HG03108 (cell line): ENCODE data around the gene STPG3.
"Not testable (repeated sequence)": the region's sequence is repeated elsewhere in the genome, so short reads cannot be mapped to it uniquely, and the experiment has no call there.

Source experiments
- ATAC-seq: cut with Tn5 transposase; IDR thresholded peaks from one replicate; pipeline ENCODE4 v1.9.1; 2021; ENCODE audit warnings: moderate library complexity; ENCODE audit not compliant: unreplicated experiment

STPG3 gene

DNA sequence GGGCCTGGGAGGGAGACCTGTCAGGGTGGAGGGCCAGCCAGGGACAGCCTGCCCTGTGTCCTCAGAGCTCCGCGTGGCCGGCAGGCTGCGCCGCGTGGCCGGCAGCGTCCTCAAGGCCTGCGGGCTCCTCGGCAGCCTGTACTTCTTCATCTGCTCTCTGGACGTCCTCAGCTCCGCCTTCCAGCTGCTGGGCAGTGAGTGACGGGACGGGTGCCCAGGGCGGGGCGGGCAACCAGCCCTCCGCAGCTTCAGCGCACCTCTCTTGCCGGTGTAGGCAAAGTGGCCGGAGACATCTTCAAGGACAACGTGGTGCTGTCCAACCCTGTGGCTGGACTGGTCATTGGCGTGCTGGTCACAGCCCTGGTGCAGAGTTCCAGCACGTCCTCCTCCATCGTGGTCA lies 18.6 kb upstream of the STPG3 start:
- ATAC-seq, result no peak

DNA sequence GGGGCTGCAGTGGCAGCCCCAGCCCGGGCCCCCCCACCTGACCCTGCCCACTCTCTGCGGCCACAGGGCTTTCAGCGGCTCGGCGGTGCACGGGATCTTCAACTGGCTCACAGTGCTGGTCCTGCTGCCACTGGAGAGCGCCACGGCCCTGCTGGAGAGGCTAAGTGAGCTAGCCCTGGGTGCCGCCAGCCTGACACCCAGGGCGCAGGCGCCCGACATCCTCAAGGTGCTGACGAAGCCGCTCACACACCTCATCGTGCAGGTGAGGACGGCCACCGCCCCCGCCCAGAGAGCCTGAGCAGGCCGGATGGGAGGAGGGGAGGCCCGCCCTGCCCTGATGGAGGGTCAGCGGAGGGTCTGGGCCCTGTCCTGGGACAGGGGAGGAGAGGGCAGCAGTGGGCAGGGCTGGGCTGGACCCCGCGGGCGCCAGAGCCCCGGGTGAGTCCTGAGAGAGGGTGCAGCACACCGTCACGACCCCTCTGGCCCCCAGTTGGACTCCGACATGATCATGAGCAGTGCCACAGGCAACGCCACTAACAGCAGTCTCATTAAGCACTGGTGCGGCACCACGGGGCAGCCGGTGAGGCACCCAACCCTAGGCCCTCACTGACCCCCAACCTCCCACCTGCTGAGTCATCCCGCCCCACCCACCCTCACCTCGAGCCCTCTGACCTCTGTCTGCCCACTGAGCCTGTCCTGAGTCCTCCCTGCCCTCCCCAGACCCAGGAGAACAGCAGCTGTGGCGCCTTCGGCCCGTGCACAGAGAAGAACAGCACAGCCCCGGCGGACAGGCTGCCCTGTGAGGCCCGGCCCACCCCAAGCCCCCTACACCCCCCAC lies 17.7 kb upstream of the STPG3 start:
- no peak for ATAC-seq

DNA sequence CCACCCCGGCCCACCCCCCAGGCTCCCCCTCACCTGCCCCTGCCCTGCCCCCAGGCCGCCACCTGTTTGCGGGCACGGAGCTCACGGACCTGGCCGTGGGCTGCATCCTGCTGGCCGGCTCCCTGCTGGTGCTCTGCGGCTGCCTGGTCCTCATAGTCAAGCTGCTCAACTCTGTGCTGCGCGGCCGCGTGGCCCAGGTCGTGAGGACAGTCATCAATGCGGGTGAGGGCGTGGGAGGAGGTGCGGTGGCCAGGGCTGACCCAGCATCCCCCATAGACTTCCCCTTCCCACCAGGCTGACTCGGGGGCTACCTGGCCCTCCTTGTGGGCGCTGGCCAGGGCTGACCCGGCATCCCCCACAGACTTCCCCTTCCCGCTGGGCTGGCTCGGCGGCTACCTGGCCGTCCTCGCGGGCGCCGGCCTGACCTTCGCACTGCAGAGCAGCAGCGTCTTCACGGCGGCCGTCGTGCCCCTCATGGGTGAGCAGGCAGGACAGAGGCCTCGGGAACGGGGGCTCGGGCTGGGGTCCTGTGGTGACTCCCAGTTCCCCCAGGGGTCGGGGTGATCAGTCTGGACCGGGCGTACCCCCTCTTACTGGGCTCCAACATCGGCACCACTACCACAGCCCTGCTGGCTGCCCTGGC lies 16.9 kb upstream of the STPG3 start:
- no peak for ATAC-seq

GRCh38 chr9:137234758-137235423 lies 16.2 kb upstream of the STPG3 start:
- ATAC-seq, result no peak

GRCh38 chr9:137235424-137236237 lies 15.5 kb upstream of the STPG3 start:
- no peak for ATAC-seq

- no peak for ATAC-seq
These were observed 14.7 kb upstream of the STPG3 start for GRCh38 chr9:137236238-137236935.

GRCh38 chr9:137236936-137237421 lies 14.1 kb upstream of the STPG3 start:
- ATAC-seq, result no peak

DNA sequence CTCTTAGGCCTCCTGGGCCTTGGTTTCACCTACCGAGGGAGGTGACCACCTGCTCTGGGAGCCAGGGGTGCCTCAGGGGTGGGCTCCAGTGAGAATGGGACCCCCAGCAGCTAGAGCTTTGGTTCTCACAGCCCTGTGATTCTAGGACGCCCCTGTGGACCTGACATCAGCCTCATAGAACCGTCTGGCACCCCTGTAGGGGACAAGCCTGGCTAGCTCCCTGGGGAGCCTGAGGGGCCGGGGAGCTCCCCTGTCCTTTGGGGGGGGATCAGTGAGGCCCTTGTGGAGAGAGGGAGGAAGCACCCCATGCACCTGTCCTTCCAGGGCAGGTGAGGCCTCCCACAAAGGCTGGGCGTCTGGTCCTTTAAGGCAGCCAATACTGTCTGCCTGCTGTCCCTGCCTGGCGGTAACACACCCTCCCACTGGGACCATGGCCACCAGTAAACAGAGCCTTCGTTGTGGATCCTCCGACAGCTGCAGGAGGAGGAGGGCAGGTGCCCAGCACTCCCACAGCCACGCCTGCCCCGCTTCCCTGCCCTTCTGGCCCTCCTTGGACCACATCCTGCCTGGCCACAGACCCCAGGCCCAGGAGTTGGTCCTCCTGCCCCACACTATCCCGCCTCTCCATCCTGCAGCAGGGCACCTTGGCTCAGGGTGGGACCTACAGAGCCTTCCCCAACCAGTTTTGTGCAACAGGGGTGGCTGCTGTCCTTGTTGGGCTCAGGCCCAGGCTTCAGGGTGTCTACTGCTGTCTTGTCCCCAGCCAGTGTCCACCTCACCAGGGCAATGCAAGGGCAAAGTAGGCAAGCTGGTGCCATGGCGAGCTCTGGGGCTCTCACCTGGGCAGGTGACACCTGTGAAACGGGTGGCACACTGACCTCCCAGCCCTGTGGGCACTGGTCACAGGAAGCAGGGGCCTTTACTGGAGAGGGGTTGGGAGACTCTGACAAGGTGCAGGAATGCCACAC lies 13.0 kb upstream of the STPG3 start:
- no peak for ATAC-seq

DNA sequence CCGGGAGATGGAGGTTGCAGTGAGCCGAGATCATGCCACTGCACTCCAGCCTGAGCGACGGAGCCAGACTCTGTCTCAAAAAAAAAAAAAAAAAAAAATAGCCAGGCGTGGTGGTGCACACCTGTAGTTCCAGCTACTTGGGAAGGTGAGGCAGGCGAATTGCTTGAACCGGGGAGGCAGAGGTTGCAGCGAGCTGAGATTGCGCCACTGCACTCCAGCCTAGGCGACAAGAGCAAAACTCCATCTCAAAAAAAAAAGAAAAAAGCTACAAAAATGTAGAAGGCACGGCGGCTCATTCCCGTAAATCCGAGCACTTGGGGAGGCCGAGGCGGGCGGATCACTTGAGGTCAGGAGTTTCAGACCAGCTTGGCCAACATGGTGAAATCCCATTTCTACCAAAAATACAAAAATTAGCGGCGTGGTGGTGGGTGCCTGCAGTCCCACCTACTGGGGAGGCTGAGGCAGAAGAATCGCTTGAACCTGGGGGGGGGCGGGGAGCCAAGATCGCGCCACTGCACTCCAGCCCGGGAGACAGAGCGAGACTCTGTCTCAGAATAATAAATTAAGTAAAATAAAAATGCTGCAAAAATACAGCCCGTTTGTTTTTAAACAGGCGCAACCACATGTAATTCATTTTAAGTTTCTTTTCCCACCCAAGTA lies 11.4 kb upstream of the STPG3 start:
- not testable (repeated sequence) for ATAC-seq

DNA sequence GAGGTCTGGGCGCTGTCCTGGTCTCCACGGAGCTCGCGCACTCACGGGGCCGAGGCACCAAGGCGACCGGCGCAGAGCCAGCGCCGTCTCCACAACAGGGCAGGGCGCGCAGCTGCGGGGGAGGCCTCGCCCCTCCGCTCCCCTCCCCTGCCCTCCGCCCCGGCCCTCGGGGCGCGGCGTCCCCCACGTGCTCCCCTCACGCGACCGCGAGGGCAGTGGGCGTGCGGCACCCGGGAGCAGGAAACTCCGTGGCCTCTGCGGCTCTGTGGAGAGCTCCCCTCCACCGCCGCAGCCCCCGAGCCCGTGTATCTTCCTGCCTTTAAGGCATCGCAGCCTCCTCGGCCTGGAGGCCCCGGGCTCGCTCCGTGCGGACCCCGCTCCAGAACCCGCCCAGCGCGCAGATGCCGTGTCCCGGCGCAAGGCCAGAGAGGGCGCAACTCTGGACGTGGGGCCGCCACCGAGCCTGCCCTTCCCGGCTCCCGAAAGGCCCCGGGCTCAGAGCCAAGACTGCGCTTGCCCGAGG lies 10.7 kb upstream of the STPG3 start:
- ATAC-seq, result peak; percentile 10

GRCh38 chr9:137240841-137241489 lies 10.1 kb upstream of the STPG3 start, which contains the start of gene TUBB4B:
TUBB4B (plus strand) TSS chr9:137241287; CDS start chr9:137241361, 74 bp downstream.
- ATAC-seq, result peak; percentile 69

- ATAC-seq, result peak; percentile 2
These were observed 9.4 kb upstream of the STPG3 start for GRCh38 chr9:137241490-137242268.

GRCh38 chr9:137242269-137243203 lies 8.6 kb upstream of the STPG3 start:
- ATAC-seq, result no peak

DNA sequence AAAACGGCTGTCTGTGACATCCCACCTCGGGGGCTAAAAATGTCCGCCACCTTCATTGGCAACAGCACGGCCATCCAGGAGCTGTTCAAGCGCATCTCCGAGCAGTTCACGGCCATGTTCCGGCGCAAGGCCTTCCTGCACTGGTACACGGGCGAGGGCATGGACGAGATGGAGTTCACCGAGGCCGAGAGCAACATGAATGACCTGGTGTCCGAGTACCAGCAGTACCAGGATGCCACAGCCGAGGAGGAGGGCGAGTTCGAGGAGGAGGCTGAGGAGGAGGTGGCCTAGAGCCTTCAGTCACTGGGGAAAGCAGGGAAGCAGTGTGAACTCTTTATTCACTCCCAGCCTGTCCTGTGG lies 7.8 kb upstream of the STPG3 start:
- not testable (repeated sequence) for ATAC-seq

DNA sequence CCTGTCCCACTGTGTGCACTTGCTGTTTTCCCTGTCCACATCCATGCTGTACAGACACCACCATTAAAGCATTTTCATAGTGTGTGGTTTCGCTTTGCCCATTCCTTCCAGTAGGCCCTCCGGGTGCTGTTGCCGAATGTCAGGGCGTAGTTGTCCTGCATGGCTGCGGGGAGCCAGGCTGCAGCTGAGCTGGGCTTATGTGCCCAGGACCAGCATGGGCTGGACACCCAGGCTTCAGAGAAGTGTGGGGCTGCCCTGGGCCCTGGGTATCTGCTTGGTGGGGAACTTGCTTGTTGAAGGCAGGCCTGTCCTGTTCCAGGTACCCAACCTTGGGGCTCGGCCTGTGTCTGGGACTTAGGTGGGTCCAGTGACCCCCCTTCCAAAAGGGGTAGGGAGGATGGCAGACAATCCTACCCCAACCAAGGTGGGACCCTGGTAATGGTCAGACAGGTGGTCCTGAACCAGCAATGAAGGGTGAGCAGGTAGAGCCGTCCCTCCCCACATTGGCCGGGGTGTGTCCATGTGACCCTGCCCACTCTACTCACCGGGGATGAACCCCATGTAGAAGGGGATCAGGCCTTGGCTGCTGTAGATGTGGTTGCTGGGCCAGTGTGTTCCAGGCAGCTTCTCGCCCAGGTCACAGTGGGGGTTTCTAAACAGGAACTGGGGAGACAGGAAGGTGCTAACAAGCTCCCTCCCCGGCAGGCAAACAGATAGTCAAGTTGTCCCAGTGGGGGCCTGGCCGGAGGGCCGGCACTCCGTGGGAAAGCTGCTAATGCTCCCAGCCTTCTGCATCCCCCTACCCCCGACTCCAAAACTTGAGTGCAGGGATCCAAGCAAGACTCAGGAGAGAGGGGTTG lies 7.2 kb upstream of the STPG3 start:
- ATAC-seq, result no peak
